NCI-H1417 (cell line): ENCODE measurements around the gene FCMR.
A peak's percentile ranks its signal among the peaks of the same experiment; 100 is the strongest.
"Not testable (repeated sequence)": the region's sequence is repeated elsewhere in the genome, so short reads cannot be mapped to it uniquely, and the experiment has no call there.

Experiments
- DNase-seq, 3 experiments: peaks; one replicate each; lab custom pipeline; 2025; lab: John Stamatoyannopoulos, UW

Gene FCMR

GRCh38 chr1:206872139-206872538 is 49.6 kb downstream of the FCMR start:
- DNase-seq: no peak

DNA sequence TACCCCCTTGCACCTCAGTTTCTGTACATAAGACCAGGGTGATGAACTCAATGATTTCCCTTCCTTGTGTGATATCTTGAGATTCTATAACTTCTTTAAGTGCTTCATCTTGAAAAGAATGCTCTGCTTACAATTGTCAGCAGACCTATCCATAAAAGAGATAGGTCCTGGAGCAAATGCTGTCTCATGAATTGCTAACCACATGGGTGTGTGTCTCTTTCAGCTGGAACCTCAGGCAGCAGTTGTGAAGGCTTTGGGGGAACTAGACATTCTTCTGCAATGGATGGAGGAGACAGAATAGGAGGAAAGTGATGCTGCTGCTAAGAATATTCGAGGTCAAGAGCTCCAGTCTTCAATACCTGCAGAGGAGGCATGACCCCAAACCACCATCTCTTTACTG is 53.5 kb downstream of the FCMR start:
- no peak for DNase-seq

GRCh38 chr1:206867716-206868115 is 54.0 kb downstream of the FCMR start:
- DNase-seq: no peak

- no peak for DNase-seq
Measured at GRCh38 chr1:206867239-206867638, 54.5 kb downstream of the FCMR start.

- DNase-seq: no peak
Measured at GRCh38 chr1:206866062-206866461, 55.7 kb downstream of the FCMR start.

DNA sequence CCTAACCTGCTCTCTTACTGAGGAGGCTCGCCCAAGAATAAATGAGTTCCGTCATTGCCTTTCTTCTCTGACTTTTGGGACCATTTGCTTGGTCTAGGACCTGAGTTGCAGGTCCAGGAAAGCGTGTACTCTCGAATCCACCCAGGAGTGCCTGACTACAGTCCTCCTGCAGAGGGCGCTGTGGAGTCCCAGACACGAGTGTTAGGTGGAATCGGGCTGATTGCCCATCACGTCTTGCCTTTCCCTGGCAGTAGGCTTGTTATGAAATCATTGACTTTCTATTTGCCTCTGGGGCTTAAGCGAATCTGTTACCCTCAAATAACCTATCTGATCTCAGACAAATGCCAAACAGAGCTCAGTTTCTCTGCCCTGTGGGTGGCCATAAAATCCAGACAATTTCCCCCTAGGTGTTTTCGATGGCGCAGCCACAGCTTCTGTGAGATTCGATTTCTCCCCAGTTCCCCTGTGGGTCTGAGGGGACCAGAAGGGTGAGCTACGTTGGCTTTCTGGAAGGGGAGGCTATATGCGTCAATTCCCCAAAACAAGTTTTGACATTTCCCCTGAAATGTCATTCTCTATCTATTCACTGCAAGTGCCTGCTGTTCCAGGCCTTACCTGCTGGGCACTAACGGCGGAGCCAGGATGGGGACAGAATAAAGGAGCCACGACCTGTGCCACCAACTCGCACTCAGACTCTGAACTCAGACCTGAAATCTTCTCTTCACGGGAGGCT is 56.6 kb downstream of the FCMR start, which contains the start of gene IL20:
TSS of gene IL20 (plus strand) at position 685 of the 733 bp plus-strand sequence. CDS start 230 bp downstream, outside the sequence.
- peak in 2 of 3 experiments; percentile 56 to 87 for DNase-seq

- DNase-seq: peak; percentile 21 to 71 (median 33)
Measured at GRCh38 chr1:206863266-206863665, 58.5 kb downstream of the FCMR start.

DNA sequence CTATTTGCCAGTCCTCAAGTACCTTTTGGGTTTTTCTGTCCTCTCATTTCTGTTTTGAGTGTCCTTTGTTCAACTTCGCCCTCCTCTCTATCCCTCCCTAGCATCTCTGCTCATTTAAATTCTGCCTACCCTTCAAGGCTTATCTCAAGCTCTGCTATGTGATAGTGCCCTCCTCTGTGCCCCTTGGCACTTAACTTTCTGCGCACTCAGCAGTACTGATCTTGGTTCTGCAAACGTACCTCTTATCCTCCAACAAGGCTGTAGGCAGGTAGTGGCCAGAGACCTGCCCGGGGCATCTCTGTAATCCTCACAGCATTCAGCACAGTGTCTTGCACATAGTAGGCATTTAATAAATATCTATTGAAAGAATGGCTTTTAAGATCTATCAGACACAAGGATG is 61.6 kb downstream of the FCMR start:
- DNase-seq: no peak

- no peak for DNase-seq
Measured at GRCh38 chr1:206859082-206859521, 62.6 kb downstream of the FCMR start.

DNA sequence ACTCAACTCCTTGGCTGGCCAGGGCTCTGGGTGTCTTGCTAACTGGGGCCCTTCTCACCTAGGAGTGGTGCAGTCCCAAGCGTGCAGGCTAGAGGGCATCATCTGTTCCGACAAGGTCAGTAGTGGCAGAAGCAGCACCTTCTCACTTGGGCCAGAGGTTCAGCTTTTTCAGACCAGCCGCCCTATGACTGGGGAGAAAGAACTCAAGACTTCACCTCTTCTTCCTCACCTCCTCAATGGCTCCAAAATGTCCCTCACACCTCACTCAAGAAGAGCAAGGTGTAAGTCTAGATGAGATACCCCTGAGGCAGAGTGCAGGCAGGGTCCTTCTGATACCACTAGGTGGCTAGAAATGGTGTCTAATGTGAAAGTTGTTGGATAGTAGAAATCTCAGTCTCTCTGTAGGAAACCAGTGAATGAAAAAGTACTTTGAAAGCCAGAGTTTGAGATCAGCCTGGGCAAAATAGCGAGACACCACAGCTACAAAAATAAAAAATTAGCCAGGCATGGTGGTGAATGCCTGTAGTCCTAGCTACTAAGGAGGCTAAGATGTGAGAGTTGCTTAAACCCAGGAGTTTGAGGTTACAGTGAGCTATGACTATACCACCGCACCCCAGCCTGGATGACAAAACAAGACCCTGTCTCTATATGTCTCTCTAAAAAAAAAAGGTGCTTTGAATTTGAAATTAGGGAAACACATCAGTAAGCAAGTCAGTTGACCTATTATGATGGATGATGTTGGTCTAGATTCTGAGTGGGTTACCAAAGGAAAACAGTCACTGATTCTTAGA is 64.9 kb downstream of the FCMR start:
- peak in 1 of 3 experiments; percentile 6 for DNase-seq

- no peak for DNase-seq
Measured at GRCh38 chr1:206855859-206856258, 65.9 kb downstream of the FCMR start.

- no peak for DNase-seq
Measured at GRCh38 chr1:206854401-206855129, 67.2 kb downstream of the FCMR start.

DNA sequence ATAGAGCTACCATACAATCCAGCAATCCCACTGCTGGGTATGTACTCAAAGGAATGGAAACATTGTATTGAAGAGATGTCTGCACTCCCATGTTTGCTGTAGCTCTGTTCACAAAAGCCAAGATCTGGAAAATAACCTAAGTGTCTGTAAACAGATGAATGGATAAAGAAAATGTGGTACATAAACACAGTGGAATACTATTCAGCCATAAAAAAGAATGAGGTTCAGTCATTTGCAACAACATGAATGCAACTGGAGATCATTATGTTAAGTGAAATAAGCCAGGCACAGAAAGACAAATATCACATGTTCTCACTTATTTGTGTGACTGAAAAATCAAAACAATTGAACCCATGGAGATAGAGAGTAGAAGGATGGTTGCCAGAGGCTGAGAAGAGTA is 68.0 kb downstream of the FCMR start:
- not testable (repeated sequence) for DNase-seq
